Activated CD4-positive, alpha-beta T cell treated with anti-CD3 and anti-CD28 coated beads, Interleukin-2, Interleukin-6, amounts not matched to agents 100 ng/mL and 50 ng/mL, durations not matched to agents 16 hours and 8 hours (primary cell): ENCODE results near the gene PDZD4.

Source experiments
- DNase-seq: peaks from one replicate; pipeline ENCODE4 v3.0.0-alpha.2; 2020

Gene PDZD4

GRCh38 chrX:153781428-153782047 is 48.8 kb downstream of the PDZD4 start:
- no peak for DNase-seq

DNA sequence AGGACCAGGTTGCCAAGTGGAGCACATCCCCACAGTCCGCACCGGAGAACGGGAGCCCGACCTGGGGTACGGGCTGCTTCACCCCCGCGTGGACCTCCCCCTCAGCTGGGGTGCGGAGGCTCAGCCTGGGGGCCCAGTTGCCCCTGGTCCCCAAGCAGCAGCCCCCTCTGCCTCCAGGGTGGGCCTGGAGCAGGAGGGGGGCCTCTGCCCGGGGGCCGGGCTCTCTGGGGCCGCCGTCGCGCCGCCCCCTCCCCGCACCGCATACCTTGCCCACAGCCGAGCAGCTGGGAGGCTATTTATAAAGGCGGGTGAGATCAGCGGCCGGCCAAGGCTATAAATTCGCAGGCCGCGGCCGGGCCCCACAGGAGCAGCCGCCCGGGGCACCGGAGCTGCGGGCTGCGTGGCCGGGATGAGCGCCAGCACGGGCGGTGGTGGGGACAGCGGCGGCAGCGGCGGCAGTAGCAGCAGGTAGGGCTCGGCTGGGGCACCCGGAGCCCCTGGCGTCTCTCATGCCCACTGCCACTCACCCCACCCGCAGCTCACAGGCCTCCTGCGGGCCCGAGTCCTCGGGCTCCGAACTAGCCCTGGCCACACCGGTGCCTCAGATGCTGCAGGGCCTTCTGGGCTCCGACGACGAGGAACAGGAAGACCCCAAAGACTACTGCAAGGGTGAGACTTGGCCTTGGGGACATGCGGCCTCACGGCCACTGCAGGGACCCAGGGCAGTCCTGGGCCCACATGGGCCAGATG is 49.5 kb downstream of the PDZD4 start, which contains the start of gene SRPK3:
Gene SRPK3, plus strand, starts transcription at position 364 of the 750 bp plus-strand sequence. Its CDS starts 46 bp downstream, at position 410.
- DNase-seq, result no peak

- no peak for DNase-seq
Measured at GRCh38 chrX:153779891-153780677, 50.3 kb downstream of the PDZD4 start.

GRCh38 chrX:153778684-153779101 is 51.7 kb downstream of the PDZD4 start:
- DNase-seq, result peak; percentile 32

GRCh38 chrX:153778181-153778580 is 52.2 kb downstream of the PDZD4 start:
- no peak for DNase-seq

- DNase-seq, result no peak
Measured at GRCh38 chrX:153777261-153778090, 52.9 kb downstream of the PDZD4 start.

GRCh38 chrX:153776611-153777045 is 53.7 kb downstream of the PDZD4 start:
- no peak for DNase-seq

- no peak for DNase-seq
Measured at GRCh38 chrX:153776120-153776599, 54.2 kb downstream of the PDZD4 start.

DNA sequence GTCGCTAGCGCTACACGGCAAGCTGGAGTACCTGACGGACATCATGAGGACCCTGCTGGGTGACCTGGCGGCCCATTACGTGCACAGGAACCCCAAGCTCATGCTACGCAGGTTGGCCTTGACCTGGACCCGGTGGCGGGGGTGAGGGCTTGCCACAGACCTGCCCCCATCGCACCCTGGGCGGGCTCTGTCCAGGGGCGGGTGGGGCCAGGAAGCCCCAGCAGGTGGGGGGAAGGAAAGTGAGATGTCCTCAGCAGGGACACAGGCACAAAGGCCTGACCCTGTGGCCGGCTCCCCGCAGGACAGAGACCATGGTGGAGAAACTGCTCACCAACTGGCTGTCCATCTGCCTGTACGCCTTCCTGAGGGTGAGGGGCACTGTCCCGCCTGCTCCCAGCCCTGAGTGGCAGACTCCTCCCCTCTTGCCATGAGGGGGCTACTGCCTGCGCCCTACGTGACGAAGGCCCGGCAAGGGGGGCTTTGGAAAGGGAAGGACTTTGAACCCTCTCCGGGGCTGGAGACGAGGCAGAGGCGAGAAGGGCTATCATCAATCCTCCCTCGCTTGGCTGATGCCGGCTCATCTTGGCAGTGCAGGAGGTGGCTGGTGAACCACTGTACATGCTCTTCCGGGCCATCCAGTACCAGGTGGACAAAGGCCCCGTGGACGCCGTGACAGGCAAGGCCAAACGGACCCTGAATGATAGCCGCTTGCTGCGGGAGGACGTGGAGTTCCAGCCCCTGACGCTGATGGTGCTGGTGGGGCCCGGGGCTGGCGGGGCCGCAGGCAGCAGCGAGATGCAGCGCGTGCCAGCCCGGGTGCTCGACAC is 54.8 kb downstream of the PDZD4 start:
- no peak for DNase-seq

GRCh38 chrX:153774576-153775292 is 55.6 kb downstream of the PDZD4 start:
- no peak for DNase-seq

- DNase-seq, result no peak
Measured at GRCh38 chrX:153773741-153774575, 56.4 kb downstream of the PDZD4 start.

GRCh38 chrX:153773218-153773611 is 57.1 kb downstream of the PDZD4 start:
- no peak for DNase-seq

GRCh38 chrX:153772316-153773217 is 57.8 kb downstream of the PDZD4 start:
- DNase-seq, result no peak

DNA sequence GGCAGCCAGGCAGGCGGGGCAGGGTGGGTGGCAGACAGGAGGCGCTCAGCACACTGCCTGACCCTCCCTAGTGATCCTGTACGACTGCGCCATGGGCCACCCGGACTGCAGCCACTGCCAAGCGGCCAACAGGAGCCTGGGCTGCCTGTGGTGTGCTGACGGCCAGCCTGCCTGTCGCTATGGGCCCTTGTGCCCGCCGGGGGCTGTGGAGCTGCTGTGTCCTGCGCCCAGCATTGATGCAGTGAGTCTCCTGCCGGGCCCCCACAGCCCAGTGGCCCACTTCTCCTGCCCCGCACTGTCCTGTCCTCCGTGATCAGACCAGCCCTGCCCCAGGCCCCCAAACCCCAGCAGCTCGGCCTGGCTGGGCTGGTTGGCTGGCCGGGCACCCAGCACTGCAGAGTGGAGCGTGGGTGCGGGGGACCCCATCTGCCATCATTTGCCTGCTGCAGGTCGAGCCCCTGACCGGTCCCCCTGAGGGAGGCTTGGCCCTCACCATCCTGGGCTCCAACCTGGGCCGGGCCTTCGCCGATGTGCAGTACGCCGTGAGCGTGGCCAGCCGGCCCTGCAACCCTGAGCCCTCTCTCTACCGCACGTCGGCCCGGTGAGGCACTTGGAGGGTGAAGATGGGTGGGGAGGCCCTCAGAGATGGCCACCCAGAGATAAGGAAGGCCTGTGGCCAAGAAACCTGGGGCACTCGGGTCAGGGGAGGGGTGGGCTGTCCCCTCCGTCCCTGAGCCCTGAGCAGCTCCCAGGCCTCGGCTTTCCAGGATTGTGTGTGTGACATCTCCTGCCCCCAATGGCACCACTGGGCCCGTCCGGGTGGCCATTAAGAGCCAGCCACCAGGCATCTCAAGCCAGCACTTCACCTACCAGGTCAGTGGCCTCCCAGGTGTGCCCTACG is 58.7 kb downstream of the PDZD4 start:
- no peak for DNase-seq

DNA sequence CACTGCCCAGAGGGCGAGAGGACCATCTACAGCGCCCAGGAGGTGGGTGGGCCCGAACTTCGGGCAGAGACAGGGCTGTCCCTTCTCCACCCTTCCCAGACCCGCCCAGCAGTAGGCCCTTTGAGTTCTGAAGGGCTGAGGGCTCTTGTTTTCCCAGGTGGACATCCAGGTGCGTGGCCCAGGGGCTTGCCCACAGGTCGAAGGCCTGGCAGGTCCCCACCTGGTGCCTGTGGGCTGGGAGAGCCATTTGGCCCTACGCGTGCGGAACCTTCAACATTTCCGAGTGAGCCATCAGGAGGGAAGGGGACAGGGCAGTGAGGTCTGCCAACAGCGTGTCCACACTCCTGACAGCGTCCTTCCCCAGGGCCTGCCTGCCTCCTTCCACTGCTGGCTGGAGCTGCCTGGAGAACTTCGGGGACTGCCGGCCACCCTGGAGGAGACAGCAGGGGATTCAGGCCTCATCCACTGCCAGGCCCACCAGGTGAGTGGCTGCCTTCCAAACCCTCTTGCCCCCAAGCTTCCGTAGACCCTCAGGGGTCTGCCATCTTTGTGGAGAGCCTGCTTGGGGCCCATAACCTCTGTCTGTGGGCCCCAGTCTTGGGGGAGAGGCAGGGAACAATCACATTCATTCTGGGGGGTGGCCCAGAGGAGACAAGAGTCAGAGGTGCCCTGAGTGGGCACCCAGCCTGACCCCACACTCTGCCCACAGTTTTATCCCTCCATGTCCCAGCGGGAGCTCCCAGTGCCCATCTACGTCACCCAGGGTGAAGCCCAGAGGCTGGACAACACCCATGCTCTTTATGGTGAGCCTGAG is 59.5 kb downstream of the PDZD4 start:
- DNase-seq, result no peak

- no peak for DNase-seq
Measured at GRCh38 chrX:153769865-153770600, 60.3 kb downstream of the PDZD4 start.
